Stimulated activated CD8-positive, alpha-beta memory T cell treated with anti-CD3 and anti-CD28 coated beads, Interleukin-4, amount 100 ng/mL, for 48 hours (primary cell): ENCODE data around the gene AIF1.

Experiments used
- DNase-seq: peaks from one replicate; pipeline ENCODE4 v3.0.0-alpha.2; 2020

AIF1 gene

GRCh38 chr6:31645325-31645724, 30.3 kb downstream of the AIF1 start:
- no peak for DNase-seq

- DNase-seq: no peak
Measured at GRCh38 chr6:31651602-31652191, 36.7 kb downstream of the AIF1 start.

GRCh38 chr6:31652925-31653724, 38.1 kb downstream of the AIF1 start:
- peak; percentile 91 for DNase-seq

- no peak for DNase-seq
Measured at GRCh38 chr6:31654574-31655348, 39.7 kb downstream of the AIF1 start.

GRCh38 chr6:31655349-31656237, 40.6 kb downstream of the AIF1 start, which contains the start of gene APOM:
Gene APOM, plus strand, starts transcription at chr6:31655894. Its CDS starts 73 bp downstream, at chr6:31655967.
- no peak for DNase-seq

GRCh38 chr6:31657406-31658157, 42.5 kb downstream of the AIF1 start:
- DNase-seq: peak; percentile 56

- no peak for DNase-seq
Measured at GRCh38 chr6:31658158-31658688, 43.2 kb downstream of the AIF1 start.

GRCh38 chr6:31658983-31659648, 44.1 kb downstream of the AIF1 start:
- DNase-seq: no peak

GRCh38 chr6:31659649-31660380, 44.8 kb downstream of the AIF1 start:
- DNase-seq: peak; percentile 65

GRCh38 chr6:31660381-31661261, 45.6 kb downstream of the AIF1 start, which contains the start of gene C6orf47:
Gene C6orf47, minus strand, starts transcription at chr6:31660778. Its CDS starts 831 bp downstream, at chr6:31659947.
- DNase-seq: peak; percentile 87

GRCh38 chr6:31661262-31662123, 46.5 kb downstream of the AIF1 start:
- DNase-seq: no peak

- DNase-seq: no peak
Measured at GRCh38 chr6:31662124-31662723, 47.2 kb downstream of the AIF1 start.

GRCh38 chr6:31663126-31663960, 48.3 kb downstream of the AIF1 start:
- no peak for DNase-seq

- no peak for DNase-seq
Measured at GRCh38 chr6:31663961-31664789, 49.1 kb downstream of the AIF1 start.

- peak; percentile 92 for DNase-seq
Measured at GRCh38 chr6:31664790-31665500, 49.9 kb downstream of the AIF1 start, which contains the start of gene GPANK1. Gene GPANK1, minus strand, starts transcription at chr6:31664997. Its CDS starts 519 bp downstream, at chr6:31664478.
